Fibroblast of the aortic adventitia (primary cell): Measurements from ENCODE around the gene PHACTR3. TPM values are rescaled to one million over a fixed set of nuclear protein-coding genes. Genes with fewer than 3 reads are reported as not detected.

Source experiments
- DNase-seq: peaks from one replicate; pipeline ENCODE4 v3.0.0-alpha.2; 2010; ENCODE audit warnings: low read depth
- H3K4me3 ChIP-seq: 2 replicates; pipeline ENCODE4 v1.5.1; 2011; ENCODE audit warnings: low read depth, mild to moderate bottlenecking, control low read depth, low read length, moderate library complexity
- total RNA-seq: library from RNA; depleted of rRNA; stranded (reverse); fragments of >200 nt; gene quantifications from 2 replicates; pipeline ENCODE4 v1.2.3, GENCODE V29; 2012; ENCODE audit warnings: low replicate concordance
- TF ChIP-seq, protein P1 (sequence below): IDR thresholded peaks from 2 replicates; pipeline ENCODE4 v1.5.1; 2011; ENCODE audit warnings: mild to moderate bottlenecking, low read length, control low read depth, inconsistent platforms; ENCODE audit not compliant: insufficient read depth

The PHACTR3 gene
- total RNA-seq, 1 donor, result not detected

DNA sequence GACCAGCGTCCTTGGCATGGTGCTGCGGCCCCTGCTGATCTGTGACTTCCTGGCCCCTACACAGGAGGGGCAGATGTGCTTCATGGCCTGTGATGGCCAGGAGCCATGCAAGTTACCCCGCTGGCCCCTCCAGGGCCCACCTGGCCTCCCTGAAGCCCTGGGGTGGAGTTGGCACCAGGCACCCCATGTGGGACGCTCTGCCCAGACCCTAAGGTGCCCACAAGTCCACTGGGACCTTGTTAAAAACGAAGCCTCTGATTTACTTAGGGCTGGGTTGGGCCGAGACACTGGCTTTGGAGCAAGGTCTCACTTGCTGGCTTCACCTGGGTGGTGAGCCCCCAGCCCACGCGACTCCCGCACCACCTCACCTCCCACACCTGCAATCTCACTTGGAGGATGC, 139.0 kb downstream of the PHACTR3 start:
- no peak for DNase-seq
- TF ChIP-seq, protein P1, sequence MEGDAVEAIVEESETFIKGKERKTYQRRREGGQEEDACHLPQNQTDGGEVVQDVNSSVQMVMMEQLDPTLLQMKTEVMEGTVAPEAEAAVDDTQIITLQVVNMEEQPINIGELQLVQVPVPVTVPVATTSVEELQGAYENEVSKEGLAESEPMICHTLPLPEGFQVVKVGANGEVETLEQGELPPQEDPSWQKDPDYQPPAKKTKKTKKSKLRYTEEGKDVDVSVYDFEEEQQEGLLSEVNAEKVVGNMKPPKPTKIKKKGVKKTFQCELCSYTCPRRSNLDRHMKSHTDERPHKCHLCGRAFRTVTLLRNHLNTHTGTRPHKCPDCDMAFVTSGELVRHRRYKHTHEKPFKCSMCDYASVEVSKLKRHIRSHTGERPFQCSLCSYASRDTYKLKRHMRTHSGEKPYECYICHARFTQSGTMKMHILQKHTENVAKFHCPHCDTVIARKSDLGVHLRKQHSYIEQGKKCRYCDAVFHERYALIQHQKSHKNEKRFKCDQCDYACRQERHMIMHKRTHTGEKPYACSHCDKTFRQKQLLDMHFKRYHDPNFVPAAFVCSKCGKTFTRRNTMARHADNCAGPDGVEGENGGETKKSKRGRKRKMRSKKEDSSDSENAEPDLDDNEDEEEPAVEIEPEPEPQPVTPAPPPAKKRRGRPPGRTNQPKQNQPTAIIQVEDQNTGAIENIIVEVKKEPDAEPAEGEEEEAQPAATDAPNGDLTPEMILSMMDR, result no peak
- no peak overlapping the region for H3K4me3 ChIP-seq

DNA sequence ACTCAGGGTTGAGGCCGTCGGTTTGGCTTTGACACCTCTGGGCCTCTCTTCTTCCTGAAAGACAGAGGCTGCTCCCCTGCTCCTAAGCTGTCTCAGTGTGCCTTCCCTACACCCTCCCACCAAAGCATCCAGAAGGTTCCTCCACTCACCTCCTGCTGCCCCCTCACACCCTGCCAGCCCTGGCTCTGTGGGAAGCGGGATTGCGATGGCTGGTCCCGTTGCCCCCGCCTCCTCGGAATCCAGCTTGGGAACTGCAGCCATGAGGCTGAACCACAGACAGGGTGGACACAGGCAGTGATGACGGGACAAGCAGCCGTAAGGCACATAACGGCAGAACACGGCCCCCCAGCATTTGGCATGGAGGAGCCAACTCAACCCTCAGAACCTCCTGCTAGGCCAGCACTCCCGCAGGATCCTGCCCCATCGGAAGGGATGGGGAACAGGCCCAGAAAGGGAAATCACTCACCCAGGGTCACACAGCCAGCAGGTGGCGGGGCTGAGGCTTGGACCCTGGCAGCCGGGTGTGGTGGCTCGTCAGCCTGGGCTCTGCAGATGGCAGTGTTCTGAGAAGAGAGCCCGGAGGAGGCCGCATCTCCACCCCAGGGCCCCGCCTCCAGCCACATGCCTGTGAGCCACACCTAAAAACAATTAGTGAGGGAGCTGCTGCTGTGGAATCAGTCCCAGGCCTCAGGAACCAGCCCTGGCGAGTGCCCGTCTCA, 139.6 kb downstream of the PHACTR3 start:
- no peak for DNase-seq
- no peak overlapping the region for H3K4me3 ChIP-seq
- TF ChIP-seq, protein P1, result no peak

- DNase-seq, result no peak
- TF ChIP-seq, protein P1, result no peak
- H3K4me3 ChIP-seq, result no peak overlapping the region
Measured at GRCh38 chr20:59744756-59745155, 140.4 kb downstream of the PHACTR3 start.

DNA sequence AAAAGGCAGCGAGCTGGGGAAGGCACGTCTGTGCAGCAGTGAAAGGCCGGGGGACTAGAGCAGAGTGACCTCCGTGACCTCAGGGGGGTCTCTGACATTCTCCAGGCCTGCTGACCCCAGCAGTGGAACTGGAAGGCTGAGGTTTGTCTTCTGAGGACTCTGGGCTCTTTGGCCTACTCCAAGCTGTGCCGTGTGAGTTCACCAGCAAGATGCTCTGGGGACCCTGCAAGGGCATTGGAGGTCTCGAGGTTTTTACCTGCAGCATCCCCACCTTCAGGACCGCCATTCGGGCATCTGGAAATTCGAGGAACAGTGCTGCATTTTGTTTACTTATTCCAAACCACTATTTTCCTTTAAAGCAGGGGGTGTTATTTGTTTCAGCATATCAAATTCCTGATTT, 140.9 kb downstream of the PHACTR3 start:
- no peak for DNase-seq
- TF ChIP-seq, protein P1, result no peak
- no peak overlapping the region for H3K4me3 ChIP-seq

- no peak overlapping the region for H3K4me3 ChIP-seq
- no peak for DNase-seq
- TF ChIP-seq, protein P1, result no peak
Measured at GRCh38 chr20:59745716-59746115, 141.4 kb downstream of the PHACTR3 start.

- TF ChIP-seq, protein P1, result no peak
- no peak overlapping the region for H3K4me3 ChIP-seq
Measured at GRCh38 chr20:59746155-59746554, 141.8 kb downstream of the PHACTR3 start.

More at GRCh38 chr20:59746155-59746554, 141.8 kb downstream of the PHACTR3 start:
- no peak for DNase-seq
